H9 (cell line): ENCODE data around the gene TUFT1. TPM values are rescaled to one million over a fixed set of nuclear protein-coding genes. Genes with fewer than 3 reads are reported as not detected.

Experiments used
- DNase-seq: peaks from one replicate; pipeline ENCODE4 v3.0.0-alpha.2; 2017
- H2AFZ ChIP-seq: one replicate; pipeline ENCODE4 v1.6.1; 2013; ENCODE audit warnings: mild to moderate bottlenecking, low read length, control low read depth, moderate library complexity
- H2AK5ac ChIP-seq: 2 replicates; pipeline ENCODE4 v1.6.1; 2013; ENCODE audit warnings: low read length, control low read depth, mixed read lengths; ENCODE audit not compliant: insufficient read length
- H2BK120ac ChIP-seq: one replicate; pipeline ENCODE4 v1.6.1; 2013; ENCODE audit warnings: low read depth, mild to moderate bottlenecking, low read length, control low read depth, inconsistent platforms; ENCODE audit not compliant: poor library complexity, severe bottlenecking
- H2BK12ac ChIP-seq: 2 replicates; pipeline ENCODE4 v1.6.1; 2013; ENCODE audit warnings: low read length, control low read depth, mixed read lengths, low read depth; ENCODE audit not compliant: insufficient read length
- H2BK15ac ChIP-seq: 2 replicates; pipeline ENCODE4 v1.6.1; 2013; ENCODE audit warnings: low read depth, low read length, control low read depth
- H2BK20ac ChIP-seq: one replicate; pipeline ENCODE4 v1.6.1; 2013; ENCODE audit warnings: low read depth, mild to moderate bottlenecking, low read length, control low read depth, inconsistent platforms; ENCODE audit not compliant: poor library complexity, severe bottlenecking
- H2BK5ac ChIP-seq: 2 replicates; pipeline ENCODE4 v1.6.1; 2013; ENCODE audit warnings: low read length, control low read depth, mixed read lengths; ENCODE audit not compliant: insufficient read length
- H3K14ac ChIP-seq: 2 replicates; pipeline ENCODE4 v1.6.1; 2013; ENCODE audit warnings: low read length, control low read depth; ENCODE audit not compliant: insufficient read depth
- H3K18ac ChIP-seq: 2 replicates; pipeline ENCODE4 v1.6.1; 2013; ENCODE audit warnings: low read depth, mild to moderate bottlenecking, mixed read lengths, low read length, control low read depth; ENCODE audit not compliant: insufficient read length
- H3K23ac ChIP-seq: 2 replicates; pipeline ENCODE4 v1.6.1; 2013; ENCODE audit warnings: low read length, control low read depth, mixed read lengths, low read depth; ENCODE audit not compliant: insufficient read length
- H3K23me2 ChIP-seq: 2 replicates; pipeline ENCODE4 v1.6.1; 2013; ENCODE audit warnings: low read depth, mild to moderate bottlenecking, mixed read lengths, low read length, control low read depth; ENCODE audit not compliant: insufficient read length, poor library complexity, severe bottlenecking
- H3K27ac ChIP-seq: 2 replicates; pipeline ENCODE4 v1.5.1; 2013; ENCODE audit warnings: low read length, control low read depth, mixed read lengths, low read depth; ENCODE audit not compliant: insufficient read length
- H3K27me3 ChIP-seq: 2 replicates; pipeline ENCODE4 v1.6.1; 2013; ENCODE audit warnings: low read length, control low read depth, inconsistent platforms; ENCODE audit not compliant: insufficient read depth
- H3K4ac ChIP-seq: 2 replicates; pipeline ENCODE4 v1.6.1; 2013; ENCODE audit warnings: low read depth, mild to moderate bottlenecking, control low read depth, inconsistent platforms, low read length, moderate library complexity
- H3K4me1 ChIP-seq: 2 replicates; pipeline ENCODE4 v1.6.1; 2013; ENCODE audit warnings: low read length, control low read depth, inconsistent platforms; ENCODE audit not compliant: insufficient read depth
- H3K4me2 ChIP-seq: 2 replicates; pipeline ENCODE4 v1.6.1; 2013; ENCODE audit warnings: low read length, control low read depth, mixed read lengths; ENCODE audit not compliant: insufficient read length, insufficient read depth
- H3K56ac ChIP-seq: 2 replicates; pipeline ENCODE4 v1.6.1; 2013; ENCODE audit warnings: low read depth, mild to moderate bottlenecking, mixed read lengths, low read length, control low read depth; ENCODE audit not compliant: insufficient read length
- H3K79me1 ChIP-seq: 2 replicates; pipeline ENCODE4 v1.6.1; 2013; ENCODE audit warnings: low read depth, mild to moderate bottlenecking, moderate library complexity, low read length, control low read depth, inconsistent platforms; ENCODE audit not compliant: insufficient read depth, poor library complexity, severe bottlenecking
- H3K79me2 ChIP-seq: 2 replicates; pipeline ENCODE4 v1.6.1; 2013; ENCODE audit warnings: low read length, control low read depth, inconsistent platforms; ENCODE audit not compliant: insufficient read depth
- H3K9ac ChIP-seq: 2 replicates; pipeline ENCODE4 v1.6.1; 2013; ENCODE audit warnings: low read length, control low read depth, mixed read lengths; ENCODE audit not compliant: insufficient read length; ENCODE audit errors: extremely low read depth
- H3K9me3 ChIP-seq: one replicate; pipeline ENCODE4 v1.6.1; 2013; ENCODE audit warnings: low read depth, low read length, inconsistent platforms; ENCODE audit not compliant: control insufficient read depth
- H3T11ph ChIP-seq: one replicate; pipeline ENCODE4 v1.6.1; 2013; ENCODE audit warnings: mild to moderate bottlenecking, low read length, control low read depth, inconsistent platforms
- H4K20me1 ChIP-seq: one replicate; pipeline ENCODE4 v1.6.1; 2013; ENCODE audit not compliant: control insufficient read depth, insufficient read length, insufficient read depth
- H4K5ac ChIP-seq: 2 replicates; pipeline ENCODE4 v1.6.1; 2013; ENCODE audit warnings: low read depth, mild to moderate bottlenecking, mixed read lengths, low read length, control low read depth; ENCODE audit not compliant: insufficient read length
- H4K8ac ChIP-seq: replicated peaks from 2 replicates; pipeline ENCODE4 v1.6.1; 2013; ENCODE audit warnings: low read length, control low read depth, mixed read lengths, low read depth; ENCODE audit not compliant: insufficient read length
- H4K91ac ChIP-seq: 2 replicates; pipeline ENCODE4 v1.6.1; 2013; ENCODE audit warnings: low read depth, mild to moderate bottlenecking, moderate library complexity, mixed read lengths, low read length, control low read depth; ENCODE audit not compliant: insufficient read length
- H3K27ac Mint-ChIP-seq, 3 experiments: 2 replicates in 2 of 3; 3 replicates in 1 of 3; pipeline ENCODE4 v1.8.0; 2020 to 2021; ENCODE audit warnings: mixed read lengths in 3 of 3, mild to moderate bottlenecking in 1 of 3, moderate library complexity in 1 of 3
- H3K27me3 Mint-ChIP-seq: 2 replicates; pipeline ENCODE4 v1.8.0; 2021; ENCODE audit warnings: low read depth, mild to moderate bottlenecking, moderate library complexity, mixed read lengths
- H3K36me3 Mint-ChIP-seq, 3 experiments: 2 replicates in 2 of 3; 3 replicates in 1 of 3; pipeline ENCODE4 v1.8.0; 2020 to 2021; ENCODE audit warnings: low read depth in 3 of 3, mixed read lengths in 3 of 3; ENCODE audit not compliant: insufficient read depth in 1 of 3
- H3K4me1 Mint-ChIP-seq, 2 experiments: 2 replicates each; pipeline ENCODE4 v1.8.0; 2020; ENCODE audit warnings: mixed read lengths in 2 of 2
- H3K4me3 Mint-ChIP-seq, 2 experiments: 2 replicates in 1 of 2; 3 replicates in 1 of 2; pipeline ENCODE4 v1.8.0; 2020 to 2021; ENCODE audit warnings: mild to moderate bottlenecking in 2 of 2, mixed read lengths in 2 of 2, moderate library complexity in 1 of 2
- H3K9me3 Mint-ChIP-seq, 2 experiments: 2 replicates in 1 of 2; 3 replicates in 1 of 2; pipeline ENCODE4 v1.8.0; 2020; ENCODE audit warnings: mild to moderate bottlenecking in 2 of 2, mixed read lengths in 2 of 2, moderate library complexity in 1 of 2
- WGBS: extraction: QIAGEN DNeasy Blood & Tissue Kit; methylation state at CpG from one replicate; pipeline ENCODE4 v1.1.7; 2013; ENCODE audit warnings: missing lambda C conversion rate, low lambda C conversion rate, mixed read lengths; ENCODE audit not compliant: insufficient read length; ENCODE audit errors: extremely low coverage; 5-methylcytosine and 5-hydroxymethylcytosine counted together
- microRNA-seq: library from miRNA; unstranded; fragments of <30 nt; microRNA quantifications from one replicate; pipeline ENCODE4, GENCODE V29; 2020; ENCODE audit warnings: borderline microRNAs expressed
- total RNA-seq: library from RNA; stranded (reverse); gene quantifications from 2 replicates; pipeline ENCODE4 v1.2.1, GENCODE V29; 2021
- TF ChIP-seq, protein P1 (sequence below): fragments of 200-600 bp; sonication (generic); conservative IDR thresholded peaks from 3 replicates; pipeline ENCODE4 v1.8.0; 2021; ENCODE audit warnings: antibody characterized with exemption, mild to moderate bottlenecking

The TUFT1 gene
- total RNA-seq, 1 experiment from 2014 or later: 6.2 TPM

GRCh38 chr1:151629278-151629677, 89.2 kb downstream of the TUFT1 start:
- Histone ChIP-seq H3K23ac (no peak overlapping the region), H3K27ac (no peak overlapping the region), H3K56ac (no peak overlapping the region), H3K79me1 (peaks cover 6% of the 10 kb centered on the region), H2AK5ac (no peak overlapping the region), H2BK12ac (no peak overlapping the region), H3K18ac (no peak overlapping the region), H3K9ac (no peak overlapping the region), H2BK5ac (no peak overlapping the region), H3K4me2 (no peak overlapping the region), H4K5ac (no peak overlapping the region), H3K27me3 (no peaks in the 10 kb centered on the region), H2BK120ac (no peak overlapping the region), H3K79me2 (peaks cover 2% of the 10 kb centered on the region; the same call in 1 of the 2 replicates), H4K20me1 (no peaks in the 10 kb centered on the region), H3K4me1 (no peaks in the 10 kb centered on the region), H4K91ac (no peak overlapping the region), H3K23me2 (no peaks in the 10 kb centered on the region), H3K9me3 (no peaks in the 10 kb centered on the region), H3K14ac (no peak overlapping the region), H2BK15ac (no peak overlapping the region), H2BK20ac (no peak overlapping the region), H4K8ac (no peak overlapping the region), H3T11ph (no peak overlapping the region), H3K4ac (no peak overlapping the region), H2AFZ (no peak overlapping the region)
- Mint-ChIP-seq H3K27ac (no peak overlapping the region), H3K4me3 (no peak overlapping the region), H3K4me1 (peaks cover 8 to 9% of the 10 kb centered on the region in 2 experiments; a peak in 3 of 4 replicates), H3K27me3 (no peaks in the 10 kb centered on the region), H3K36me3 (peaks cover 3 to 12% (median 10%) of the 10 kb centered on the region in 3 experiments; a peak in 6 of 7 replicates), H3K9me3 (no peaks in the 10 kb centered on the region)
- no peak for DNase-seq
- WGBS: no CpG with 5 or more reads among the region's 9 CpGs
- TF ChIP-seq, protein P1, sequence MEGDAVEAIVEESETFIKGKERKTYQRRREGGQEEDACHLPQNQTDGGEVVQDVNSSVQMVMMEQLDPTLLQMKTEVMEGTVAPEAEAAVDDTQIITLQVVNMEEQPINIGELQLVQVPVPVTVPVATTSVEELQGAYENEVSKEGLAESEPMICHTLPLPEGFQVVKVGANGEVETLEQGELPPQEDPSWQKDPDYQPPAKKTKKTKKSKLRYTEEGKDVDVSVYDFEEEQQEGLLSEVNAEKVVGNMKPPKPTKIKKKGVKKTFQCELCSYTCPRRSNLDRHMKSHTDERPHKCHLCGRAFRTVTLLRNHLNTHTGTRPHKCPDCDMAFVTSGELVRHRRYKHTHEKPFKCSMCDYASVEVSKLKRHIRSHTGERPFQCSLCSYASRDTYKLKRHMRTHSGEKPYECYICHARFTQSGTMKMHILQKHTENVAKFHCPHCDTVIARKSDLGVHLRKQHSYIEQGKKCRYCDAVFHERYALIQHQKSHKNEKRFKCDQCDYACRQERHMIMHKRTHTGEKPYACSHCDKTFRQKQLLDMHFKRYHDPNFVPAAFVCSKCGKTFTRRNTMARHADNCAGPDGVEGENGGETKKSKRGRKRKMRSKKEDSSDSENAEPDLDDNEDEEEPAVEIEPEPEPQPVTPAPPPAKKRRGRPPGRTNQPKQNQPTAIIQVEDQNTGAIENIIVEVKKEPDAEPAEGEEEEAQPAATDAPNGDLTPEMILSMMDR: no peak

Small RNAs within 50 kb of the gene (microRNA-seq; reads per million reads assigned to microRNA genes)
- gene MIR554: not detected

Other genes with a start within 250 kb of the TUFT1 start
- 39.1 and 39.2 TPM in 2 replicates for gene PI4KB, start 212.9 kb upstream of the TUFT1 start, total RNA-seq
- gene RFX5, start 193.1 kb upstream of the TUFT1 start, total RNA-seq: 65.1 and 72.7 TPM in 2 replicates
- gene SELENBP1, start 167.6 kb upstream of the TUFT1 start, total RNA-seq: 13.9 and 14.2 TPM in 2 replicates
- 413 and 429 TPM in 2 replicates for gene PSMB4, start 140.7 kb upstream of the TUFT1 start, total RNA-seq
- gene POGZ, start 80.8 kb upstream of the TUFT1 start, total RNA-seq: 93.0 and 102 TPM in 2 replicates
- 29.9 and 30.9 TPM in 2 replicates for gene CGN, start 28.9 kb upstream of the TUFT1 start, total RNA-seq
- 48.9 and 53.3 TPM in 2 replicates for gene SNX27, start 71.7 kb downstream of the TUFT1 start, total RNA-seq
- 0.90 and 1.0 TPM in 2 replicates for gene CELF3, start 176.5 kb downstream of the TUFT1 start, total RNA-seq
- gene RIIAD1, start 181.2 kb downstream of the TUFT1 start, total RNA-seq: 1.4 TPM in 1 of 2 replicates, not detected in the other
- 100 and 102 TPM in 2 replicates for gene MRPL9, start 223.2 kb downstream of the TUFT1 start, total RNA-seq